ENCODE measurements around the gene SLC7A14.

SLC7A14 gene

GRCh38 chr3:170536712-170537111 is 49.2 kb downstream of the SLC7A14 start:
- no peak for DNase-seq (ENCODE audit: low read depth, low spot score)

GRCh38 chr3:170534227-170534626 is 51.6 kb downstream of the SLC7A14 start:
- no peak for DNase-seq (ENCODE audit: low read depth, low spot score)

- no peak for DNase-seq (ENCODE audit: low read depth, low spot score)
Observed at GRCh38 chr3:170532573-170532972, 53.3 kb downstream of the SLC7A14 start.

GRCh38 chr3:170531657-170532335 is 54.1 kb downstream of the SLC7A14 start:
- DNase-seq (ENCODE audit: low read depth, low spot score): no peak

GRCh38 chr3:170531054-170531453 is 54.8 kb downstream of the SLC7A14 start:
- no peak for DNase-seq (ENCODE audit: low read depth, low spot score)

- DNase-seq (ENCODE audit: low read depth, low spot score): no peak
Observed at GRCh38 chr3:170529912-170530311, 56.0 kb downstream of the SLC7A14 start.

- no peak for DNase-seq (ENCODE audit: low read depth, low spot score)
Observed at GRCh38 chr3:170529346-170529745, 56.5 kb downstream of the SLC7A14 start.

- no peak for DNase-seq (ENCODE audit: low read depth, low spot score)
Observed at GRCh38 chr3:170528726-170529125, 57.1 kb downstream of the SLC7A14 start.

GRCh38 chr3:170524073-170524472 is 61.8 kb downstream of the SLC7A14 start:
- DNase-seq (ENCODE audit: low read depth, low spot score): no peak

GRCh38 chr3:170523248-170523647 is 62.6 kb downstream of the SLC7A14 start:
- DNase-seq (ENCODE audit: low read depth, low spot score): no peak

GRCh38 chr3:170522201-170522600 is 63.7 kb downstream of the SLC7A14 start:
- no peak for DNase-seq (ENCODE audit: low read depth, low spot score)

GRCh38 chr3:170520996-170521395 is 64.9 kb downstream of the SLC7A14 start:
- DNase-seq (ENCODE audit: low read depth, low spot score): no peak

- DNase-seq (ENCODE audit: low read depth, low spot score): no peak
Observed at GRCh38 chr3:170517242-170517945, 68.5 kb downstream of the SLC7A14 start.

- DNase-seq (ENCODE audit: low read depth, low spot score): no peak
Observed at GRCh38 chr3:170513642-170514041, 72.2 kb downstream of the SLC7A14 start.

GRCh38 chr3:170511371-170511770 is 74.5 kb downstream of the SLC7A14 start:
- no peak for DNase-seq (ENCODE audit: low read depth, low spot score)

- DNase-seq (ENCODE audit: low read depth, low spot score): no peak
Observed at GRCh38 chr3:170508839-170509238, 77.0 kb downstream of the SLC7A14 start.

- no peak for DNase-seq (ENCODE audit: low read depth, low spot score)
Observed at GRCh38 chr3:170508291-170508690, 77.6 kb downstream of the SLC7A14 start.

- DNase-seq (ENCODE audit: low read depth, low spot score): no peak
Observed at GRCh38 chr3:170507063-170507462, 78.8 kb downstream of the SLC7A14 start.

- DNase-seq (ENCODE audit: low read depth, low spot score): no peak
Observed at GRCh38 chr3:170506556-170506955, 79.3 kb downstream of the SLC7A14 start.

GRCh38 chr3:170502297-170502696 is 83.6 kb downstream of the SLC7A14 start:
- DNase-seq (ENCODE audit: low read depth, low spot score): no peak

GRCh38 chr3:170500995-170501394 is 84.9 kb downstream of the SLC7A14 start:
- no peak for DNase-seq (ENCODE audit: low read depth, low spot score)

GRCh38 chr3:170500462-170500861 is 85.4 kb downstream of the SLC7A14 start:
- no peak for DNase-seq (ENCODE audit: low read depth, low spot score)

GRCh38 chr3:170499562-170500156 is 86.2 kb downstream of the SLC7A14 start:
- peak; percentile 59 for DNase-seq (ENCODE audit: low read depth, low spot score)

Data from ELF-1 (cell line).